HFF-Myc (cell line): Measurements from ENCODE around the gene PLEKHO2.

Source experiments
- DNase-seq: peaks from one replicate; pipeline ENCODE4 v3.0.0-alpha.2; 2011; ENCODE audit warnings: low read depth; ENCODE audit errors: extremely low read depth
- H3K4me3 ChIP-seq: replicated peaks from 2 replicates; pipeline ENCODE4 v1.5.1; 2011; ENCODE audit warnings: low read depth, mild to moderate bottlenecking, control low read depth, low read length
- CTCF ChIP-seq: IDR thresholded peaks from 2 replicates; pipeline ENCODE4 v1.5.1; 2012; ENCODE audit warnings: mild to moderate bottlenecking, low read depth, low read length, control low read depth; ENCODE audit errors: missing control alignments

PLEKHO2 gene

GRCh38 chr15:64898406-64898805 lies 56.7 kb downstream of the PLEKHO2 start:
- no peak for TF ChIP-seq CTCF
- no peak overlapping the region for H3K4me3 ChIP-seq
- DNase-seq, result no peak

- H3K4me3 ChIP-seq, result no peak overlapping the region
- TF ChIP-seq CTCF, result no peak
- no peak for DNase-seq
These were observed 59.4 kb downstream of the PLEKHO2 start for GRCh38 chr15:64901141-64901540.

- no peak overlapping the region for H3K4me3 ChIP-seq
- TF ChIP-seq CTCF, result no peak
- DNase-seq, result no peak
These were observed 60.2 kb downstream of the PLEKHO2 start for GRCh38 chr15:64901914-64902313.

GRCh38 chr15:64902863-64903262 lies 61.1 kb downstream of the PLEKHO2 start:
- no peak overlapping the region for H3K4me3 ChIP-seq
- no peak for TF ChIP-seq CTCF
- DNase-seq, result no peak

GRCh38 chr15:64903326-64903950 lies 61.7 kb downstream of the PLEKHO2 start:
- DNase-seq, result no peak
- no peak overlapping the region for H3K4me3 ChIP-seq
- TF ChIP-seq CTCF, result no peak

GRCh38 chr15:64904189-64904588 lies 62.5 kb downstream of the PLEKHO2 start:
- TF ChIP-seq CTCF, result no peak
- DNase-seq, result no peak
- no peak overlapping the region for H3K4me3 ChIP-seq
